HG03342 (cell line): ENCODE results near the gene ZFYVE28.
A peak's percentile ranks its signal among the peaks of the same experiment; 100 is the strongest.

Experiments
- ATAC-seq: cut with Tn5 transposase; IDR thresholded peaks from one replicate; pipeline ENCODE4 v1.9.1; 2021; ENCODE audit warnings: mild to moderate bottlenecking, moderate library complexity; ENCODE audit not compliant: unreplicated experiment

Gene ZFYVE28

DNA sequence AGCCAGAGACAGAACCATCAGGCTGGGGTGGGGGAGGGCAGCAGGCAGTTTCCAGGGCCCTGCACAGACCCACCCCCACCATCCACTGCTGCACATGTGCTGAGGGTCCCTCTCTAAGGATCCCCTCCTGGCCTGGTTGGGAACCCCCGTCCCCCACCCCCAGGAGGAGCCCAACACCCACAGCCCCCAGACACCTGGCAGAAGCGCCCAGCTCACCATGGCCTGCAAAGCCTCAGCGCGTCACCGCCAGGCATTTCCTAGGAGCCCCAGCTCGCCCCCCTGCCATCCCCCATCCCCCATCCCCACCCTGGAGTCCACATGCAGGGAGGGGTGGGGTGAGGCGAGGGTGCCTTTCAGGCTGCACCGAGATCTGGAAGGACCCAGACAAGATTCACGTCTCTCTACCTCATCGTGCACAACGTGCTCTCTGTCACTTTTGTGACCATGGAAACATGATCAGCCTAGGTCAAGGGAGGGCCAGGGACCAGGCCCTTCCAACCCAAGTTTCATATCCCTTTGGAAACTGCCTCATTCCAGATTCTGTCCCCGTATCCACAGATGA lies 165.8 kb downstream of the ZFYVE28 start:
- no peak for ATAC-seq

DNA sequence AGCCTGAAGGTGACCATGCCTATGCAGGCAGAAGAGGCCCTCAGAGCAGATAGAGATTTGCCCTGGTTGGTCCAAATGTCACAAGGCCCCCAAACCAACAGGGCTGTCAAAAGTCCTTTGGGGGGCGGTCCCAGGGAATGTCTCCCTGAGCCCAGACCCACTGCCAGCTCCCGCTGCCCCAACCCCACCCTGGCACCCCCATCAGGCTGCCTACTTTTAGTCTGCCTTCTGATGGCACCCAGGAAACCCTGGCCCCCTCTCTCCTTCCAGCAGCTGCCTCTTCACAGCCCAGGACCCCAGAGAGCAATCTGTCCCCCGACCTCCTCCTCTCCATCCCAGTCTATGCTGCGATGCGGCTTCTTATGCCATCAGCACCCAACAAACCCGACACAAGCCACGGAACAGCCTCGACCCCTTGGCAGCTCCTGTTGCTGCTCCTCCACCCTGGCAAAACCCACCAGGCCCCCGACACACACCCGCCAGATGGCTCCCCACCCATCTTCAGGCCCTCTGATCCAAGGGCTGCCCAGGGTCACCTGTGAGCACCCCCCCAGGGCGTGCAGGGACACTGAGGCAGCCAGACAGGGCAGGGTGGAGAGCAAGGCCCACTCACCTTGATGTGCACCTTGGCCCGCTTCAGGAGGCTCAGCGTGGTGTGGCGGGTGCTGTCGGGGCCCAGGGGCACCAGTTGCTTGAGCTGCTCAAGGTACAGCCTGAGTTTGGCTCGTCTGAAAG lies 166.5 kb downstream of the ZFYVE28 start:
- ATAC-seq: no peak

DNA sequence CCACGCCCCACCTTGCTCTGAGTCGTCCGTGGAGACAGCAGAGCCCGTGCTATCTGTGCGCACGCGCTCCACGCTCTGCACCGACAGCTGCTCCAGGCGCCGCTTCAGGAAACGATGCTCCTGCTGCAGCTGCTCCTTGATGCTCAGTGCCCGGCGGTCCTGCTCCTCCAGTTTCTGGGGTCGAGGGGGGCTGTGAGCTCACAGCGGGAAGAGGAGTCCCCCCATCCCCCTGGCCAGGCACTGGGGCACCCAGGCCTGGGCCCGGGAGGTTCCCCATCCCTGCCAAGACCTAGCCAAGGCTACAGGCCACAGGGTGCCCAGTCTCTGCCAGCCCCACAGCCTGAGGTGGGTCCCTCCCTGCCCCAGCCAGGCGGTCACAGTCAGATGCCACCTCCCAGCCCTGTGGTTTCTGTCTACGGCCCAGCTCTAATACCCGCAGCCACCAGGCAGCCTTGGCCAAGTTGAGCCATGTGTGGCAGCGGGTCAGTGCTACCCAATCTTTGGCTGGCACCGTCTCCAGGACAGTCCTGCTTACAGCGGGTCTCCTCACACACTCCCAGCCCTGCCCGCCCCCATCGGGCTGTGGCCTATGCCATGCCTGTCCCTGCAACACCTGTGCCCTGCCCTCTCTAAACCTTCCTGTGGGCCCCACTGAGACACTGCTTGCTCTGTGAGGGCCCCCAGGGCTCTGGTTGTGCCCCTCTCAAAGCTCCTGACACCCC lies 167.2 kb downstream of the ZFYVE28 start:
- ATAC-seq: no peak

DNA sequence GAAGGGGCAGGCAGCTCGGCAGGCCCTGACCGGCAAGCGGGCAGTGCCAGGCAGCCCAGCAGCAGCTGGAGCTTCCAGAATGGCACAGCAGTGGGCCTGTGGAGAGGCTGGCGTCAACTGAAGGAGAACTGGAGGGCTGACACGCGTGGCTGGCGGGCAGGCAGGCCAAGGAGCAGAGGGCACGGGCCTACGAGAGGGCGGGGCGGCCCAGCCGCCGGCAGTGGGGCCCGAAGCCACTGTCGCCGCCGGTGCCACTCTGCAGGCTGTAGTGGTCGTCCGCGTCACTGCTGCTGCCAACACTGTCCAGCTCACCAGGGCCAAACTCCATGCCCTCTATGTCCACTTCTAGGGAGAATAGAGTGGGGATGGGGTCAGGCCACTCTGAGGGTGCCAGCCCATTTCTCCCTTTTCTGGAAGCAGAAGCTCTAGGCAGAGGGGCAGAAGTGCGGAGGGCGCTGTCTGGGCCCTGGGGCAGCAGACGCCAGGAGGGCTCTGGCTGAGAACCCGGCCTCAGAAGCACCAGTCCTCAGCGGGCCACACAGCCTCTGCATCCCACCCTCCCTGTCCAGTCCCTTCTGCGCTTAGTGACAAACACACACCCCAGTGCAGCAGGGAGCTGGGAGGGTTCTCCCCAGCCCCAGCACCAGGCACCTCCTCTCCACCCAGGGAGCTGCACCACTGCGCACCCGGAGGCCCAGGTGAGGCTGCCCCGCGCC lies 167.9 kb downstream of the ZFYVE28 start:
- no peak for ATAC-seq

DNA sequence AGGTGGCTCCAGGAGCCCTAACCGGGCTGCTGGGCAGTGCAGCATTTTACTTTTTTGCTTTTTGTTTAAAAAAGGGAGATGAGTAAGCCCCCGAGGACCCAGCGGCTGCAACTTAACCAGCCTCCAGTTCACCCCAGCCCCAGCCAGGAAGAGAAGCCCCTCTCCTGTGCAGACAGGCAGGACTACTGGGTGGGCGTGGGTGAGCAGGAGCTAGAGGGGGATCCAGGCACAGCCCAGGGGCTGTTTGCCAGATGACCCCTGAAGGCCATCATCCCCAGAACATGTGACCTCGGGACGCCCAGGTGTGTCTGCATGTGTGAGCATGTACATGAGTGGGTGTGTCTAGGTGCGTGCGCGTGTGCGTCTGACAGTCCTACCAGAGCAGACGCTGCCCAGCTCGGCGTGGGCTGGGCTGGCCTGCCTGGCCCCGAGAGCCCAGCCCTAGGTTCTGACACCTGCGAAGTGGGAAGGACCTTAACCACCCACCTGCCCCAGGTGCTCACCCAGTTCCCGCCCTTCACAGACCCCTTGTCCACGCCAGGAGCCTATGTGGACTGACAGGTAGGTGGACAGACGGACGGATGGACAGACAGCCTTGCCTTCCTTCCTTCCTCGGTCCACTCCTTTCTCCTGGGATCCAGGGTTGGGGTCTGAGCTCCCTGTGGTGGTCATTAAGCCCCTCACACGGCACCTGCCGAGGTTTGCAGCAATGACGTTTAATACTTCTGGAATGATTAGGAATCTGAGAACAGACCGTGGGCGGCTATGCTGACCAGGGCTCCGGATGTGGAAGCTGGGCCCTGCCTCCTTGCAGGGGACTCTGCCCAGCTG lies 168.7 kb downstream of the ZFYVE28 start:
- no peak for ATAC-seq

DNA sequence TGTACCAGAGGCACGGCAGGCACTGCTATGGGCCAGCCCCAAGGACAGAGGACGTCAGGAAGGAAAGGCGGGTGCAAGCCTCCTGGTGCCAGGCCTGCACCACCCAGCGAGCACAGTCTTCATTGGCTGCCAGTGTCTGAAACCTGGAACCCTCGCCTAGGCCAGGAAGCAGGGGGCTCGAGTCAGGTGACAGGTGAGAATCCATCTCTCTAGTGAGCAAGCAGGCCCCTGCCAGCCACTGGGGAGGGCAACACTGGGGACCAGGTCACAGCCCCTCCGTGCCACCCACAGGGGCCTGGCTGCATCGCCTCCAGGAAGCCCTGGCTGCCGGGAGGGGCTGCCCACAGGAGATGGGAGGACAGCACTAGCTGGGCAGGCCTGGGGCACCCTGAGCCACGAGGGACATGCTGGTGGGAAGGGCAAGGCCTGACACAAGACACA lies 169.6 kb downstream of the ZFYVE28 start:
- no peak for ATAC-seq

DNA sequence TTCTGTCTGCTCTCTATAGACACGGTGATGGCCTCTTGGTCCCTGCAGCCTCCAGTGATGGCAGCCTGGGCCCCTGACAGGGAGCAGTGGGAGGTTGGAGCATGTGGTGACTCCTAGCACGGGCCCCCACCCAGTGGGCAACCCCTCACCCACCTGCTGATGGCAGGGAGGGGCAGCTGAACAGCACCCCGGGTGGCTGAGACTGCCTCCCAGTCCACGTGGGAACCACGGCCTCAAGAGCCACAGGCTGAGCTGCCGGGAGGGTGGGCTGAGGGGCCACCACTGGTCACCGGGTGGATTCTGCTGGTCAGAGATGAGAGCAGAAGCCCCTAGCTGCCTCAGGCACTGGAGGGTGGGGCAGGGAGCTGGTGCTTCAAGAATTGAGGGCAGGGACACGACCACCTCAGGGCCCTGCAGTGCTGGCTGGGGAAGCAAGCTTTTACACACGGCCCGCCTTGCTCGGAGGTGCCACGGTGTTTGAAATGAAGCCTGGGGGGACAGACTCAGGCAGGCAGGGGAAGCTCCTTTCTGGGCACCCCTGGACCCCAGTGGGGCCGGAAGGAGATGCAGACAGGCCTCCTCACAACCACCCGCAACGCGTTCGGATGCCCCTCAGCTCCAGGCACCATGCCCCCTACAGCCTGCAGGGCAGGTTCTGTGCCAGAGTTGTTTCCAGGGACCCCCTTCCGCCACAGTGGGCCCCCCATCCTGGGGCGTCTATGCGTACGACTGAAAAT lies 170.2 kb downstream of the ZFYVE28 start:
- ATAC-seq: no peak

DNA sequence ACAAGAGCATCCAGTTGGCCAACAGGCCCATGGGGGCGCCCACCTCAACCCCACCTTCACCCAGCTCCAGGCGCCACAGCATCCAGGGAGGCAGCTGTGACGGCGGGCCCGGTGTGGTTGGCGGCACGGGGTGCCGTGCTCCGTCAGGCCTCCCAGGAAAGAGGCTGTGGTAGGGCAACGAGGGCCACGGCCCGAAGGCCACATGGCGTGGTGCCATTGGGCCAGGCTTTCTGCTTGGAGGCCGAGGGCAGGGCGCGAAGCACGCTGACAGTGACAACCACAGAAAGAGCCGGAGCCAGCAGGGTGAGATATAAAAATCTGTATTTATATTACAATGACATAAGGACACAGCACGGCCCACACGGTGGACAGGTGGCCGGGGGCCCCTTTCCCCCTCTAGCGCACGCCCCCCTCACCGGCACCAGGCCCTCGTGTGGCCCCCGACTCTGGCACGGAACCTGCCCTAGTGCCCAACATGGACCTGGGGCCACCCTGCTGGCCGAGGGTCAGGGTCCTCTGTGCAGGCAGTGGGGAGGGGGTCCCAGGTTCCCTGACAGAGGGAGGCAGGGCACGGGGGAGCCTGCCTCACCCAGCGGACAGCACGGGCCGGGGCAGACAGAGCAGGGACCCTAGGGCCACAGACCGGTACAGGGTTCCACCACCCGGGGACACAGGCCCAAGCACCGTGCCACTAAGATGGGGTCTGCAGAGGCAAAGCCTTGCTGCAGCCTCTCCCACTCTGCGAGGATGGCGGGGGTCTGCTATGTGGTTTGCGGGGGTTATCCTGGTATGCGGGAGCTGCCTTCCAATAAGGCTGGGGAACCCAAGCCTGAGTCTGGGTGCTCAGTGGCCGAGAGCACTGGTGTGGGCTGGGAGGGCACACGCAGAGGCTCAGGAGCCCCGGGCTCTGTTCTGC lies 171.1 kb downstream of the ZFYVE28 start:
- ATAC-seq: no peak

DNA sequence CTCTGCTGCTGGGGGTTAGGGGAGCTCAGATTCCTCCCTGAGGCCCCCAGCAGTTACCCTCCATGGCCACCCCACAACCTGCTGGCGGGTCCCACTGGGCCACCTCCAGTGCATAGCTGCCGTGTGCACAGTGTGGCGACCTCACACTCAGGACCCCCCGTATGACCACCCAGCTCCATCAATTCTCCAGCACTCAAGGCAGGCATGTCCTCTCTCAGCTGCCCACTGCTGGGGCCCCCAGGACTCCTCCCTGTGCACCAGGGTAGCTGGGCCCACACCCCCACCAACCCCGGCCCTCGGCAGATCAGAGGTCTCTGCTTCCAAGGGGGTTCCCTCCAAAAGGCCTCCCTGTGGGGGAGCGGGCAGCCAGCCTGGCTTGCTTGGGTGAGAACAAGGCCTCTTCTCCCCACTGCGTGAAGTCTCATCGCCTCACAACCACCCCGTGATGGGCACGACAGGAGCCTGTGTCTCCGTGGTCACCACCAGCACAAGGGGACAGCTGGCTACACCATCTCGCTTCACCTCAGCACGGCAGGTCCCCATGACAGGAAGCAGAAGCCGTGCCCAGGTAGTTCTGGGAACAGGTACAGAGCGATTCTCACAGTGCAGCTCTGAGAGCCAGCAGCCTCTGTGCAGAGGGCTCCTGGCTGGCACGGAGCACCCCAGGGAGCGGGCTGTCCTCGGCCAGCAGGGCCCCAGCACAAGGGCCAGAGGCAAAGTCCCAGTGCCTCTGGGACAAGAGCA lies 171.9 kb downstream of the ZFYVE28 start:
- no peak for ATAC-seq

DNA sequence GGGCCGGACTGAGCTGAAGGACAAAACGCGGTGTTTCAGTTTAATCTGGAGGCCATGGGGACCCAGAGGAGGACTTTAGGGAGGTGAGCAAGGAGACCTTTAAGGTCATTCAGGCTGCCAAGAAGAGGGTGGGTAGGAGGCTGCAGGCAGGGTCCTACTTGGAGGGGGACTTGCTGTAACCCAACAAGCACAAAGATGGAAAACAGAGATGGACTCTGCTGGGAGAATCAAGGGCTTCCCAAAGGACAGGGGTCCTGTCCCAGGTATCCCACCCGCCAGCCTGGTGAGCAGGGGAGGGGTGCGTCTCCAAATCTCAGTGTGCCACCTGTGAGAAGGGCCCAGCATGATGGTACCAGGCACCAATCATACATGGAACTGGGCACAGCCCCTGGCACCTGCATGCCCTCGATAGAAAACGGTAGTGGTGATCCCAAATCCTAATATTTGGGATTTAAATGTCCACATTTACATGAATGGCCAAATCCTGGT lies 172.6 kb downstream of the ZFYVE28 start:
- no peak for ATAC-seq

DNA sequence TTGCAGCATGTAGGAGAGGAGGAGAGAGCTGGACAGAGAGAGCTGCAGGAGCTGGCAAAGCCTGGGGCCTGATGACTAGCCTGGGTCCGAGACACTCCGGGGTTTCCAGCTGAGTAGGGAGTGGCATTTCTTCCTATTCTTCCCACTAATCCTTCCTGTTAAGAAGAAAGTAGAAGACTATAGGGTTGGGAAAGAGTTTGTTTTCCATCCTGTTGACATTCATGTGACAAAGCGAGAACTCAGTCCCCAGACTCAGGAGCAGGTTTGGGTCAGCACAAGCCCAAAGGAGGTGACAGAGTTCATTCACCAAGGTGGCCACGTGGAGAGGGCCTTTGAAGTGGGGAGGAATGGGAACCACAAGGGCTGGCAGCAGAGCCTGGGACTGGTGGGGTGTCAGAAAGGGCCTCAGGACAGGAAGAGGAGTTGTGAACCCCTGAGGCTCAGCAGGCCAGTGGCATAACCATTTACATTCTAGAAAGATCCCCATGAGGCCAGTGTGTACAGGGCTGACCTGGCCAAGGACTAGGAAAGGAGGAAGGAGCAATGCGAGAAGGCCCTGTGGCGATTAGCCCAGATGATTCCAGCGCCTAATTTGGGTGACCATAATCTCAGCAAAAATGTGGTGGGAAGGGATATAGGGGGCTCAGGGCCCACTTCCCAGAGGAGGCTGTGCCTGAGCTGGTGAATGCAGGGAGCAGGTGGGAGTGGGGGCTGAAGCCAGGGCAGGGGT lies 173.2 kb downstream of the ZFYVE28 start:
- no peak for ATAC-seq

DNA sequence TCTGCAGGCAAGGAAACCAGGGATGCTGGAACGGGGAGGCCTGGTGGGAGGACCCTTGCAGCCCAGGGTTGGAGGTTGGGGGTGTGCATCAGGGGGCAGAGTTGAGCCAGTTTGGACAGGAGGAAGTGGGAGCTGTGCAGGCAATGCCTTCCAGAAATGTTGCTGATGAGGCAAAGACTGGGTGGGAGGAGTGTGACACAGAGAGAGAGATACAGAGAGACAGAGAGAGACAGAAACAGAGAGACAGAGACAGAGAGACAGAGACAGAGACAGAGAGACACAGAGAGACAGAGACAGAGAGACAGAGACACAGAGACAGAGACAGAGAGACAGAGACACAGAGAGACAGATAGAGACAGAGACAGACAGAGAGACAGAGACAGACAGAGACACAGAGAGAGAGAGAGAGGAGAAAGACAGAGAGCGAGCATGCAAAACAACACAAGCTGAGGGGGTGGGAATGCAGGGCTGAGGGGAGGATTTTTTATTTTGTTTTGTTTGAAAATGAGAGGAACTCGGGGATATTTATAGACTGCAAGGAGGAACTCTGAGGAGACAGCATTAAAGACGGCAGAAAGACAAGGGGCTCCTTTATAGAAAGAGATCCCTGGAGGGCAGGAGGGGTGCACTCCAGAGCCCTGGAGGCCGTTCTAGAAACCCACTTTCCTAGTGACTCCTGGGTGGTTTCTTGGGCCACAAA lies 174.6 kb downstream of the ZFYVE28 start:
- no peak for ATAC-seq

DNA sequence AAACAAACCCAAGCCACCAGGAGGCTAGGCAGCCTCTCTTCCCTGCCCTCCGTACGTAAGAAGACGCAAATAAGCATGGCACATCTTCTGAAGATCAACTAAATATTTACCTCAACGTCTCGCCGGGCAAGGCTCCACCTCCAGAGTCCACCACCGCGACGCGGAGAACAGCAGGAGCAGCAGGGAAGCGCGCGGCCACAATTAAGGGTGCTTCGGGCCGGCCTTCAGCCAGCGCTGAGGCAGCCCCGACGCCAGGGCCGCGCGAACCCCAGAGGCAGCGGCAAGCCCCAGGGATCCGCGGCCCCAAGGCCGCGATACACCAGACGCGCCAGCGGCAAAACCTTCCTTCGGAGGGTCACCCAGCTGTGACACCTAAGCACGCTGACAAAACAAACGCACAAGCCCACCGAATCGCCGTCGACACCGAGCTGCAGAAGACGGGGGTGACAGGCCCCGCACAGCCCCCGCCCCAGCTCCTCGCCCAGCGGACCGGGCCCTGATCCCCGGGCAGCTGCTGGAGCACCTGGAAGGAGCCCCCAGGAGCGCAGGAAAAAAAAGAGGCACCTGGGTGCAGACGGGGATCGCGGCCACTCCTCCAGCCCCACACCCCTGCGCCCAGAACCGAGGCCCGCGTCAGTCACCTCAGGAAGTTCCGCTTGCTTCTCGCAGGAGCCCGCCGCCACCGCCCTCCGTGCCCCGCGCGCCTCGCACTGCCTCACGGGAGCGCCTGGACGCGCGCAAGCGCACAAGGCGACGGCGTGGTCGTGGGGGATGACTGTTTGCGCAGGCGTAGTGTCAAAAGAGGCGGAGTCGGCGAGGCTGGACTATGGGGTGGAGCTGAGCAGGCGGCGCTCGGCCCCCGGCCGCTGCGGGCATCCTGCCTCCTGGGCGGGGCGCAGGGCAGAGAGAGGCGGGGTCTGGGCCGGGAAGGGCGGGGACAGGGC lies 176.8 kb downstream of the ZFYVE28 start, which contains the start of the genes HAUS3 and POLN:
Gene HAUS3, minus strand, starts transcription at position 712 of the 944 bp plus-strand sequence. CDS start 1,175 bp downstream, outside the sequence.
Gene POLN, minus strand, starts transcription at position 712 of the 944 bp plus-strand sequence. CDS start 12,890 bp downstream, outside the sequence.
- peak; percentile 86 for ATAC-seq

DNA sequence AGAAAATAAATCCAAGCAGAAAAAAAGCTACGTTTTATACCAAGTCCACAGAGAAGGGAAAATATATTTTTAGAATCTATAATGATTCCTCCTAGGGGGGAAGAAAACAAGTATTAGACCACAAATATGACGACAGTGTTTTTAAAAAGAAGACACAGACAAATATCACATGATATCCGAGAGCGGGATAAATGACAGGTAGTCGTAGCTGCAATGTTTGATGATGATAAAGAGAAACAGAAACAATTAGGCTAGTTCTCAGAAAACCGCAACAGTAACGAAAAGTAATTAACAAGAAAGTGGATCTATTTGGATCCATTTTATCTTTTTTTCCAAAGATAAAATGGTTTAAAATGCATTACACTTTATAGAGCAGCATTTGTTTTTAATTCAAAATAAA lies 177.4 kb downstream of the ZFYVE28 start:
- no peak for ATAC-seq

DNA sequence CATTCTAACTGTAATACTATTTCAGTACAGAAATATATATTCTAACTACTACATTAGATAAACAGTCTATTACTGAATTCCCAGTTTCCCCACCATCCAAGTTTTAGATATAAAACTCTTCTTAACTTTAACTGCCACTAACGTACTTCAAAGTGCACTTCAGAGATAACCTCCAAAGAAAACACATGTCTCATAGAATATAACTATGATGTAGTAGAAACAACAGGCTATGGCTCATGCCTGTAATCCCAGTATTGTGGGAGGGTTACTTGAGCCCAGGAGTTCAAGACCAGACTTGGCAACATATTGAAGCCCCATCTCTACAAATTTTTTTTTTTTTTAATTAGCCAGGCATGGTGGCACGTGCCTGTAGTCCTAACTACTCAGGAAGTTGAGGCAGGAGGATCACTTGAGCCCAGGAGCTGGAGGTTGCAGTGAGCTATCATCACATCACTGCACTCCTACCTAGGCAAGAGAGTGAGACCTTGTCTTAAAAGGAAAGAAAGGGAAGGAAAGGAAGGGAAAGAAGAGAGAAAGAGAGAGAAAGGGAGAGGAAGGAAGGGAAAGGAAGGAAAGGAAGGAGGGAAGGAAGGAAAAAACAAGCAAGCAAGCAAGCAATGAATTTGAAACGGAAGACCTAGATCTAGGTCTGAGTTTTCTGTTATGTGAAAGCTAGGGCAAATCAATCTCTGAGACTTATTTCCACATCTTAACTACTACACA lies 181.3 kb downstream of the ZFYVE28 start:
- ATAC-seq: no peak
